HG03442 (cell line): ENCODE results near the gene CREBBP.
"Not testable (repeated sequence)": the region's sequence is repeated elsewhere in the genome, so short reads cannot be mapped to it uniquely, and the experiment has no call there.

Experiments used
- ATAC-seq: cut with Tn5 transposase; IDR thresholded peaks from one replicate; pipeline ENCODE4 v1.9.1; 2021; ENCODE audit warnings: mild to moderate bottlenecking, moderate library complexity; ENCODE audit not compliant: unreplicated experiment

Gene CREBBP

DNA sequence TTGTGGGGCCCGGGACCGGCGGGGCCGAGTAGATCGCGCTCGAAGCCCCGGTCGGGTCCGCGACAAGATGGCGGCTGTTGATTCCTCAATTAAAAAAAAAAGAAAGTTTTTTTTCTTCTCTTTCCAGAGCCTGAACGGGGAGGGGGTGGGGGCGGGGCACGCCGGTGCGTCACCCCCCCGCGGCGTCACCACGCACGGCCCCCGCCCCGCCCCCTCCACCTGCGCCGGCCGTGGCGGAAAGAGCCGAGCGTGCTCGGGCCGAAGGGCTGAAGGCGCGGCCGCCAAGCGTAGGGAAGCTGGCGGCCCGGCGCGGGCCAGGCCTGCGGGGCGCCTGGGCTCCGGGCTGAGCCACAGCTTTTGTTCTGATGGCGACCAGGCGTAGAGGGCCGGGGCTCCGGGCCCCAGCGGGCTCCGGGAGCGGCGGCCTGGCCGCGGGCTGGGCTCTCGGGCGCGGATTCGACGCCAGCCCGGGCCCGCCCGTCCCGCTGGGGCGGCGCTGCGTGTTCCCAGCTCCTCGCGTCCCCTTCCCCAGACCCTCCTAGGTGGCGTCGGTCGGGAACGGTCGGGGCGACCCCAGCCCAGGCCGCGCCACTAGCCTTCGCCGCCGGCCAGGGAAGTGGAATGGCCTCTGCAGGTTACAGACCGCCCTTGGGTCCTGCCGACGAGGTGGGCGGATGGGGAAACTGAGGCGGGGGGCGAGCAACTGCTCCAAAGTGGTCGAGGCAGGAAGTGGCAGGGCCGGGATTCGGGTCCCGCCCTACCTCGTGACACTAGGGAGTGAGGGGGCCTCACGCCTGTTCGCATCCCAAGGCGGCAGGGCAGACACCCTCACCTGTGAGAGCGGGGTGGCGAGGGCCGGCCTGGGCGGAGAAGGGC lies at the start of gene CREBBP:
CREBBP (minus strand) TSS at position 91 of the 876 bp plus-strand sequence. CDS start 797 bp downstream, outside the sequence.
- peak; percentile 74 for ATAC-seq

DNA sequence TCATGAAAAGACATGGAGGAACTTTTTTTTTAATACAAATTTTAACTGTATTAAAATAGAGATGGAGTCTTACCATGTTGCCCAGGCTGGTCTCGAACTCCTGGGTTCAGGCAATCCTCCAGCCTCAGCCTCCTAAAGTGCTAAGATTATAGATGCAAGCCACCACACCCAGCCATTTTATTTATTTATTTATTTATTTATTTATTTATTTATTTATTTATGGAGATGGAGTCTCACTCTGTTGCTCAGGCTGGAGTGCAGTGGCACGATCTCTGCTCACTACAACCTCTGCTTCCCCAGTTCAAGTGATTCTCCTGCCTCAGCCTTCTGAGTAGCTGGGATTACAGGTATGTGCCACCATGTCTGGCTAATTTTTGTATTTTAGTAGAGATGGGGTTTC lies 46.6 kb upstream of the CREBBP start:
- ATAC-seq, result not testable (repeated sequence)

DNA sequence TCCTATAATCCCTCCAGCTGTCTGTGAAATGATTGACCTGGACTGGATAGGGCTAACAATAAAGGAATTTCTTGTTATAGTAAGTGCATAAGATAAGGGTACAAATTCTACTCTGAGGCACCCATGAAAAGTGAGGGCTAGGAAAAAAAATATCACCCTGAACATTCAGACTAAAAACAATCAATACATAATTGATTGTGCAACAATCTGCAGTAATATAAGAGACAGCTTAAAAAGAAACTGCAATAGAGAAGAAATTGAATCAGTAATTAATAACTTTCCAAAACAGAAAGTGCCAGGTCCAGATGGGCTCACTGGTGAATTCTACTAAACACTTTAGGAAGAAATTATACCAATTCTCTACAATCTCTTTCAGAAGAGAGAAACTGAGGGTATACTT lies 44.2 kb upstream of the CREBBP start:
- no peak for ATAC-seq

DNA sequence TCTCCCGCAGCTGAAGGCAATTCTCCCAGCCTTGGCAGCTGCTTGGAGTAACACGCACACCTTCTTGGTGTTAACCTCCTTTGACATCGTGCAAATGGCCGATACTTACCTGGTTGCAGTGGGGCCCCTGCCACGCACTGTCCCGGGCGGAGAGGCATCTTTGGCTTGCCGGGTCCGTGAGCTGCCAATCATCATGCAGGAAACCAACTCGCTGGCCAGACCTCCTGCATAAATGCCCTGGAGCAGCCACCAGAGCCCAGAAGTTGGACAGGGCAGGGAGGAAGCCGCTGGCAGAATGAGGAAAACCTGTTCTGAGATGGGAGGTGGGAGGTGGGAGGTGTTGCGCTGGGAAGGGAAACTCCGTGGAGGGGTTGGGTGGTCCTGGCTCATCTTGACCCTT lies 41.7 kb upstream of the CREBBP start:
- no peak for ATAC-seq

DNA sequence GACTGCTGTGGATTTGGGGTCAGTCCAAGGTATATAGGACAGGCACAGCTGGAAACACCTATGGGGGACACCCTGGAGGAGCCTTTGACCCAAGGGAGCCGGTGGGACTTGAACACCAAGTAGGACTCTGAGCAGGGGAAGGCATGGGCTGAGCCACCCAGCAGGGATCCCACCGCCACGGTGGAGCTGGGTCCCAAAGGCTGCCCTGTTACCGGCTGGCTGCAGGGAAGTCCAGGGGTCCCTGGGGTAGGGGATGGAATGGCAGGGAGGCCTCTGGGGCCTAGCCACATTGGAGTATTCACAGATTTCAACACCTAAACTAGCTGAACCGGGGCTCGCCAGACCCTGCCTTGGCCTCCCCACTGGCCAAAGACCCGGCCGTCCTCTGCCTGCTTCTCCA lies 39.7 kb upstream of the CREBBP start:
- ATAC-seq, result no peak

DNA sequence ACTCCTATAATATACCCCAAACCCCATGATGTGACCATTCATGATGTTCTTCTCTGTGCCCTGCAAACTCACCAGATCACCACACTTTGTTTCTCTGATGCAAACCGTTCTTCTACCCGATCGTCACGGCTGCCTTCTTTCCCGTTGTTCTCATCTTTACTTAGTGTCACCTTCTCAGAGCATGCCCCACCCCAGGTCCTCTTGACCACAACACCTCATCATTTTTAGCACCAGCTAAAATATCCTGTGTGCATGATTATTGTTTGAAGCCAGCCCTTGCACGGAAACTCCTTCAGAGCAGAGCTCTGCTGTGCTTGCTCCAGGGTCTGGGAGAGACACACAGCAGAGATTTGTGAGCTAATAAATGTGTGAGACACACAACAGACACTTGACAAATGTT lies 38.9 kb upstream of the CREBBP start:
- ATAC-seq, result no peak

DNA sequence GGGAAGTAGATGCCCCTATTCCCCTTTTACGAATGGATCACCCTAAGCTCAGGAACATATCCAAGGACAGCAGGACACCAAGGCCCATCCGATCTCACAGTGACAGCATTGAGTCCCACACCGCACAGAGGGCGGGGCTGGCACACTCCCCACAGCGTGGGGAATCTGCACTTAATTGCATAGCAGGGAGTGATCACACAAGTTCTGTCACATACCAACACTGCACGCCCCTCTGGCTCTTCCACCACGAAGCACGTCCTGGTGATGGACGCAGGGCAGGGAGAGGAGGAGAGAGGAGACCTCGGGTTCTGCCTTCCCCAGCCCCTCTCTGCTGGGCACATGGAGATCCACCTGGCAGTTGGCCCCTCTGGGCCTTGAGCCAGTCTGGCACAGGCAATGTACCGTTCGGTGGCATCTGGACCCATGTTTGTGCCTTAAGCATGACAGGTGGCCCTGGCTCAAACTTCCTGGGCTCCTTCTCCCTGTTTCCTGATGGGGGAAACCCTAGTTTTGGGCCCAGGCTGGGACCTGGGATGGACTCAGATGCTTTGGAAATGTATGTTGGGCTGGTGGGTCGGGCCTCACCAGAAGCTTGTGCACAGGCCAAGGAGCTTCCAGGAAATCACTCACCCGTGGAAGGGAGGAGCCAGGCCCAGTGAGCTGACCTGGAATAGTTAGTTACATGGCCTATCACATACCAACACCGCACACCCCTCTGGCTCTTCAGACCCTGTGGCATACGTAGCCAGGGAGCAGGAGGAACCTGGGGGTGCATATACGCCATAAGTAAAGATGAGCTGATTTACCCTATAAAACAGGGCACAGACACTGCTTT lies 35.1 kb upstream of the CREBBP start:
- no peak for ATAC-seq

DNA sequence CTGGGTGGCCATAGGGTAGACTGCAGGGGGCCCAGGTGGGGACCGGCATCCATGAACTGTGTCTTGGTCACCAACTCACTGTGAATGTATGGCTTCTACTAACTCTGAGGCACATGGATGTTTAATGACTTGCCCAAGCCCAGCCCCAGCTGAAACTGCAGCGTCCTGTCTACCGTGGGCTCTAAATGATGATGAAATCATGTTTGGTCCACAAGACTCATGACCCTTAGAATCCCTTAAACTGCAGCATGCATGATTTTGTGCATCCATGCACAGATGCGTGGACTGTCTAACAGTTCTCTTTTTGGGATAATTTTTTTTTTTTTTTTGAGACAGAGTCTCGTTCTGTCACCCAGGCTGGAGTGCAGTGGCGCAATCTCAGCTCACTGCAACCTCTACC lies 32.4 kb upstream of the CREBBP start:
- no peak for ATAC-seq

DNA sequence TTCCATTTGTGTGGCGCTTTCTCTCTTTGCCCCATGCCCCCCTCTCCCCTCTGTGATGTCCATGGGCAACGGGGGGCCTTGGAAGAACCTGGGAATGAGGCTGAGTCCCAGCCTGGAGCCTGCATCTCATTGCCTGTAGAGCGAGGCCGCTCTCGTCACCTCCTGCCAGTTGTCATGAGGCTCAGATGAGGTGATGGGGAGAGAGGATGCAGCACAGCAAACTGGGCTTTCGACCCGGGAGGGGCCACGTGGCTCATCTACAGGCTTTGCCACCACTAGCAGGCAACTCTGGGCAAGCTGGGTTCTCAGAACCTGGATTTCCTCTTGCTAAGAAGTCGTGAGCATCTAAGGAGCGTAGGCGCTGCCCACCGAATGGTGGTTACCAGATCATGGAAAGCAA lies 31.9 kb upstream of the CREBBP start:
- no peak for ATAC-seq

DNA sequence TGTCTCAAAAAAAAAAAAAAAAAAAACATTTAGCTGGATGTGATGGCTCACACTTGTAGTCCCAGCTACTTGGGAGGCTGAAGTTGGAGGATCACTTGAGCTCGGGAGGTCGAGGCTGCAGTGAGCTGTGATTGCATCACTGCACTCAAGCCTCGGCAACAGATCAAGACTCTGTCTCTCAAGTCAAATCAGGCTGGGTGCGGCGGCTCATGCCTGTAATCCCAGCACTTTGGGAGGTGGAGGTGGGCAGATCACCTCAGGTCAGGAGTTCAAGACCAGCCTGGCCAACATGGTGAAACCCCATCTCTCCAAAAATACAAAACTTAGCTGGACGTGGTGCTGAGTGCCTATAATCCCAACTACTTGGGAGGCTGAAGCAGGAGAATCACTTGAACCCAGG lies 31.2 kb upstream of the CREBBP start:
- not testable (repeated sequence) for ATAC-seq

DNA sequence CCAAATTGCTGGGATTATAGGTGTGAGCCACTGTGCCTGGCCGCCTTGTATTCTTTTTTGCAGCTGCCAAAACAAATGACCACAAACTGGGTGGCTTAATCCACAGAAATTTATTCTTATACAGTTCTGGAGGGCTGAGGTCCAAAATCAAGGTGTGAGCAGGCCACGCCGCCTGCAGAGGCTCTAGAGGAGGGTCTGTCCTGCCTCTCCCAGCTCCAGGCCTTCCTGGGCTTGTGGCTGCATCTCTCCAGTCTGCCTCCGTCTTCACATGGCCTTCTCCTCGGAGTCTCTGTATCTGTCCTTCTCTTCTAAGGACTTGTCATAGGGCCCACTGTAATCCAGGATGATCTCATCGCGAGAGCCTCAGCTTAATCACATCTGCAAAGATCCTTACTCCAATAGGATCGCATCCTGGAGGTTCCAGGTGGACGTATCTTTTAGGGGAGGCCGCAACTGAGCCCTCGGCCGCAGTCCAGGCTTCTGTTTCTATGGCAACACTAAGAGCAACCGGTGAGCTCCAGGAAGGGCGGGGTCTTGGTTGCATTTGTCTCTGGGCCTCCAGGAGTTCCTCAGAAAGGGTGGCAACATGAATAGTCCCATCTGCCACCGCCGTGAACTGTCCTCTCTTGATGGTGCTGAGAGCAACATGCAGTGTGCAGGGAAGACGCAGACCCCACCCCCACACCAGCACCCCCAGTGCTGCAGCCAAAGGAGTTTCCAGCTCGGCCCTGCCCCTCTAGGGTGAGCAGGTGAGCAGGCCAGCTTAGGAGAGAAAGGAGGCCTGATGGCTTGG lies 29.5 kb upstream of the CREBBP start:
- no peak for ATAC-seq

DNA sequence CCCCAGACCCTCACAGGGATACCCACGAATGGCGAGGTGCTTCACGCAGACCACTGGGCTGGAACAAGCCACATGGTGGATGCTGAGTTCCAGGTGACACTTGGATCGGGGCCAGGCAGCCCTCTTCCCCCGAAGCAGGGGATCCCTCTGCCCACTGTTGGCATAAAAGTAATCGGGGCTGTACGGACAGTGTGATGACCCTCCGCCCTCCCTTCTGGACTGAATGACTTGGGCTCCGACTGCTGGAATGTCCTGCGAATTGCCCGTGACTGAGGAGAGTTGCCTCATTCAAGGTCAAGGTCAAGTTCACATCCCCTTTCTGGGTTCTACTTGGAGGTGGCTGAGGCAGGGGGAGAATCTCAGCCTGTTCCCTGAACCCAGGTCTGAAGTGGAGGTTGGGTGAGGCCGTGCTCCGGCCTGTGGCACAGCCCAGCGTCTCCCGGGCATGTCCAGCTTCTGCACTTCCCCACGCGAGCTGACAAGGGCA lies 28.5 kb upstream of the CREBBP start:
- no peak for ATAC-seq

DNA sequence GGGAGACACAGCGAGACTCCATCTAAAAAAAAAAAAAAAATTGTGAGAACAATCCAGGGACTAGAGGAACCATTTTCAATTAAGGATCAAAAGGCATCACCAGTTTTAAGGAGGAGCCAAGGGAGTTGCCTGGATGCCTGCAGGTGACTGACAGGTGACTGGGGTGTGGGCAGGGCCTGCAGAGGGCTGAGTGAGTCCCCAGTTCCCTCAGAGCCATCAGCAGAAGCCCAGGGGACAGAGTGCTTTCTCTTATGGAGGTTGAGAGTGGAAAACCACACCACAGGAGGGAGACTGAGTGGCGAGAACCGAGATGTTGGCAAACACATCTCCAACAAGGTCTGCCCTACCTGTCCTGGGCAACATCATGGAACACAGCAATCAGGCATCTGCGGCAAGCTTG lies 27.1 kb upstream of the CREBBP start:
- no peak for ATAC-seq

DNA sequence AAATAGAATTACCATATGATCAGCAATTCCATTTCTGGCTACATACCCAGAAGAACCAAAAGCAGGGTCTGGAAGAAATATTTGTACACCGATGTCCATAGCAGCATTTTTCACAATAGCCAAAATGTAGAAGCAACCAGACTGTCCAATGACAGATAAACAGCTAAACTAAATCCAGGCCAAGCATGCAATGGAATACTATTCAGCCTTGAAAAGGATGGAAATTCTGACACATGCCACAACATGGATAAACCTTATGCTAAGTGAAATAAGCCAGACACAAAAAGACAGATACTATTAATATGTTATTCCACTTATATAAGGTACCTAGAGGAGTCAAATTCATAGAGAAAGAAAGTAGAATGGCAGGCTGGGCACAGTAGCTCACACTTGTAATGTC lies 25.9 kb upstream of the CREBBP start:
- ATAC-seq, result no peak

DNA sequence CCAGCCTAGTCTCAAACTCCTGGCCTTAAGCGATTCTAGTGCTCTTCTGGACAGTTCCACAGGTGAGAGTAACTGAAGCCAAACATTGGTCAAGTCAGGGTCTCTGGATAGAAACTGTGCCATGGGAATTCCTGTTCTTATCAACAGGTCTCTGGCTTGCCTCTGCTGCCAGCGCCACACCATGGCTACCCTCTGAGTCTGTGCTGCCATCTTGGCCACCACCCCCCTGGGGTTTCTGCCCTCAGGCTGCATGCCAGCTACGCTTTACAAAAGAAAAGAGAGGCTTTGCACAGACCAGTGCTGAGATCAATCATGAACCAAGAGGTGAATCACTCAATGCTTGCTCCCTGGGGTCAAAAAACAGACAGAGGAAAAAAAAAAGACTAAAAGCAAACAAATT lies 24.4 kb upstream of the CREBBP start:
- no peak for ATAC-seq

DNA sequence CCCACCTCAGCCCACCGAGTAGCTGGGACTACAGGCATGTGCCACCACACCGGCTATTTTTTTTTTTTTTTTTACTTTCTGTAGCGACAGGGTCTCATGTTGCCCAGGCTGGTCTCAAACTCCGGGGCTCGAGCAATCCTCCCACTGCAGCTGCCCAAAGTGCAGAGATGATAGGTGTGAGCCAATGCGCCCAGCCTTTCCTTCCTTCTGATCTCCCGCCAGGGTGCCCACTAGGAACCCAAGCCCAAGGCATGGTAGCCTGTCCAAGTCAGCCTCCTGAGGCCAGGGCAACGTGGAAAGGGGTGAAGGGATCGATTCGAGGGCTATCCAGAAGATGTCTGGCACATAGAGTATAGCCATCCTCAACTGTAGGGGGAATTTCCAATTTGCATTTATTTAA lies 9.6 kb upstream of the CREBBP start:
- ATAC-seq, result no peak

DNA sequence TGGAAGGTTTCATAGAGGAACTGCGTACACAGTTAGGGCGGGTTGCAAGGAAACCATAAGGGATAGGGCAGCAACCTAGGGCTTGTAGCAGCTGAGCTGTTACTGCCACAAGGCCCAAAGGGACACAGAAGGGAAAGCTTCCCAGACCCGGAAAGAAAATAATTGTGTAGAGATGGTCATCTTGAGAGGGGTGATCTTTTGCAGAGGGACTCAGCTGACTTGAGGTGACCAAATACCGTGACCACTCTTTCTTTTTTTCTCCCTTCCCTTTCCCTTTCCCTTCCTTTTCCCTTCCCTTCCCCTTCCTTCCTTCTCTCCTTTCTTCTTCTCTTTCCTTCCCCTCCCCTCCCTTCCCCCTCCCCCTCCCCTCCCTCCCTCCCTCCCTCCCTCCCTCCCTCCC lies 8.5 kb upstream of the CREBBP start:
- ATAC-seq, result no peak

DNA sequence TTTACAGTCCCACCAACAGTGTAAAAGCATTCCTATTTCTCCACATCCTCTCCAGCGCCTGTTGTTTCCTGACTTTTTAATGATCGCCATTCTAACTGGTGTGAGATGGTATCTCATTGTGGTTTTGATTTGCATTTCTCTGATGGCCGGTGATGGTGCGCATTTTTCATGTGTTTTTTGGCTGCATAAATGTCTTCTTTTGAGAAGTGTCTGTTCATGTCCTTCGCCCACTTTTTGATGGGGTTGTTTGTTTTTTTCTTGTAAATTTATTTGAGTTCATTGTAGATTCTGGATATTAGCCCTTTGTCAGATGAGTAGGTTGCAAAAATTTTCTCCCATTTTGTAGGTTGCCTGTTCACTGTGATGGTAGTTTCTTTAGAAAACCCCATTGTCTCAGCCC lies 5.5 kb upstream of the CREBBP start:
- not testable (repeated sequence) for ATAC-seq

DNA sequence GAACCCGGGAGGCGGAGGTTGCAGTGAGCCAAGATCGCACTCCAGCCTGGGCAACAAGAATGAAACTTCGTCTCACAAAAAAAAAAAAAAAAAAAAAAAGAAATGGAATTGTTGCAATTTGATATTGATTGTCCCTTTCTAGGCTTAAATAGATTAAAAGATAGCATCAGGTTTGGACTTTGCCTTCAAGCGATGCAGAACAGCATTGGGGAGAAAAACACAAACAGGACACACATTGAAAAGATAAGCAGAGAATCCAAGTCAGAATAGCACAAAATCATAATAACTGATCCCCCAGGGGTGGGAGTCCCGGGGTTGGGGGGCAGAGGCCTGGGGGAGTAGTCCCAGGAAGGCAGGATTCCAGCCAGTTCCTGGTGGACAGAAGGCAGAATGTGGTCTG lies 3.9 kb upstream of the CREBBP start:
- no peak for ATAC-seq

DNA sequence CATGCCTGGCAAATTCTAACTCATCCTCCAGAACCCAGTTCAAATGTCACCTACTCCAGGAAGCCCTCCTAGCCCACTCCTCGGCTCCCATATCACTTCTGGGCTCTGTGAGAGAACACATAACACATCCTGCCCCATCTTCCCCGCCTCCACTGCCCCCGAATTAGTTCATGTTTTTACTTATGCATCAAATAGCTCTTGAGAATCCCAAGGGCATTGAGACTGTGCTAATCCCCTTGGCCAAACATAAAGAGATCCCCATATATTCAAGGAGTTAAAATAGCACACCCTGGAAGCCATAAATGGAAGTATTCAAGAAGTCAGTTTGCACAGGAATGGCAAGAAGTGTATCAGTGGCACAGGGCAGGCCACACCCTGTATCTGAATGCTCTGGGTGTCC lies 2.0 kb upstream of the CREBBP start:
- no peak for ATAC-seq

DNA sequence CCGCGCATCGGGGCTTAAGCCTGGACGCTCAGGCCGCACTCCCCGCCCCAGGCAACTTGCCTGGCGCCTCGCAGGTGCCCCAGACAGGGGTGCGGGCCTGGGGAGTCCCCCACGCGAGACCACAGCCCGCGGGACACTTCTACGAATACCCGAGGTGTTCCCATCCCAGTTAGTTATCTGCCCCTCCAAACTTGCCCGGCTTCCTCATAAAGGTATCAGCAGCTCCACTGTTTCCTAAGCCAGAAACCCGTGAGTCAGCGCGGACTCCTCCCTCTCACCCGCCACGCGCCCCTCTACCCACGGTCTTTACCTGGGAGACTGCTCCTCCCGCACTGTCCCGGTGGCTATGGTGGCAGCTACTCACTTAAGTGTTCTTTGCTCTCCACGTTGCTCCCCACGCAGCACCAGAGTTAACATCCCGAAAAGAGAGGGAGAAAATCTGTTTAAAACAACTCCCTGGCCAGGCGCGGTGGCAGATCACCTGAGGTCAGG lies 1.0 kb upstream of the CREBBP start:
- ATAC-seq, result no peak
